ENCODE measurements around the gene TNFAIP1.

The TNFAIP1 gene

GRCh38 chr17:28392491-28392890 is 56.9 kb downstream of the TNFAIP1 start:
- TF ChIP-seq CTCF (IDR thresholded peaks at IDR 0.05; ENCODE audit: low read depth, low read length) = no peak
- H3K9me3 ChIP-seq = no peaks in the 10 kb centered on the region
- no peaks in the 10 kb centered on the region for H3K27me3 ChIP-seq
- H3K4me3 ChIP-seq (ENCODE audit: low read depth, low read length) = no peak overlapping the region
- H3K4me1 ChIP-seq = no peaks in the 10 kb centered on the region
- no peak for DNase-seq
- peaks cover 10% of the 10 kb centered on the region for H3K36me3 ChIP-seq

- no peak for DNase-seq
- Histone ChIP-seq H3K27me3 (no peaks in the 10 kb centered on the region), H3K4me3 (ENCODE audit: low read depth, low read length) (no peak overlapping the region), H3K9me3 (no peaks in the 10 kb centered on the region), H3K4me1 (no peaks in the 10 kb centered on the region), H3K36me3 (peaks cover 5% of the 10 kb centered on the region)
- TF ChIP-seq CTCF (IDR thresholded peaks at IDR 0.05; ENCODE audit: low read depth, low read length) = no peak
Observed at GRCh38 chr17:28394337-28395116, 59.0 kb downstream of the TNFAIP1 start.

- Histone ChIP-seq H3K4me3 (ENCODE audit: low read depth, low read length) (no peak overlapping the region), H3K4me1 (no peaks in the 10 kb centered on the region), H3K9me3 (no peaks in the 10 kb centered on the region), H3K27me3 (no peaks in the 10 kb centered on the region), H3K36me3 (peaks cover 2% of the 10 kb centered on the region; the same call in 1 of the 2 replicates)
- no peak for DNase-seq
- no peak for TF ChIP-seq CTCF (IDR thresholded peaks at IDR 0.05; ENCODE audit: low read depth, low read length)
Observed at GRCh38 chr17:28395426-28395825, 59.9 kb downstream of the TNFAIP1 start.

GRCh38 chr17:28395968-28396367 is 60.4 kb downstream of the TNFAIP1 start:
- Histone ChIP-seq H3K27me3 (no peaks in the 10 kb centered on the region), H3K9me3 (no peaks in the 10 kb centered on the region), H3K4me3 (ENCODE audit: low read depth, low read length) (no peak overlapping the region), H3K36me3 (peaks cover 2% of the 10 kb centered on the region; the same call in 1 of the 2 replicates), H3K4me1 (no peaks in the 10 kb centered on the region)
- TF ChIP-seq CTCF (IDR thresholded peaks at IDR 0.05; ENCODE audit: low read depth, low read length) = no peak
- DNase-seq = no peak
